HG03064 (cell line): Measurements from ENCODE around the gene DCTN2.
"Not testable (repeated sequence)": the region's sequence is repeated elsewhere in the genome, so short reads cannot be mapped to it uniquely, and the experiment has no call there.

Experiments
- ATAC-seq: cut with Tn5 transposase; IDR thresholded peaks from one replicate; pipeline ENCODE4 v1.9.1; 2021; ENCODE audit warnings: low read depth; ENCODE audit not compliant: unreplicated experiment

The DCTN2 gene

DNA sequence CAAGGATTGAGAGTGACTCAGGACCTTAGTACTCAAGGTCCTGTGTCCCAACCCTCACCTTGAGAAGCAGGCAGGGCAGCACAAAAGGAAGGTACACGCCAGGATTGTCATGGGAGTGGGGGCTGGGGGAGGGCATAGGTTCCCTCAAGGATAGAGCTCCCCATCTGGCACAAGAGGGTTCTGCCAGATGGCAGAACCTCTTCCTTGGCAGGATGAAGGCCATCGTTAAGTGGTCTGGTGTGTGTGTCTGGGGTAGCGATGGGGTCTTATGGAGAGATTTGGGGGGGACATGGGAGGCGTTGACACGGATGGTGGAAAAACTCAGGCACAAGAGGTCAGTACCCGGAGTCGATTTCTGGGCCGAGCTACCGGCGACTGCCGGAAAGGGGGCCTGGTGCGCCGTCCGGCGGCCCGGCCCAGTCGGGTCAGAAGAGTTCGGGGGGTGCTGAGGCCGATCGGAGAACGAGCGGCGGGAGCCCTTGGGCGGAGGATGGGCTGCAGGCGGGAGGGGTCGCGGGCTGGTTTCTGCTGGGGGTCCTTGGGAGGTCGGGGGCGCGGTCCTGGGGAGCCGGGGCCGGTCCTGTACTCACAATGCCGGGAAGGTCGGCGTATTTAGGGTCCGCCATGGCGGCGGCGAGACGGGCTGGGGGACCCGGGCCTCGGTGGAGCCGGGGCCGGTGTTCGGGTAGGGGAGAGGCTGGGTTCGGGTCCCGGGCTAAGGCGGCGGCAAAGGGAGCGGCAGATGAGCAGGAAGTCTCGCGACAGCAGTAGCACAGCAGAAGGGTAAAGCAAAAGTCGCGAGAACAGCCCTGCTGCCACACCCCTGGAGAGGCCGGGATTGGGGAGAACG, at the start of gene DCTN2:
DCTN2 (minus strand) TSS at position 755 of the 850 bp plus-strand sequence; CDS start at position 626, 129 bp downstream.
- ATAC-seq, result peak; percentile 95

DNA sequence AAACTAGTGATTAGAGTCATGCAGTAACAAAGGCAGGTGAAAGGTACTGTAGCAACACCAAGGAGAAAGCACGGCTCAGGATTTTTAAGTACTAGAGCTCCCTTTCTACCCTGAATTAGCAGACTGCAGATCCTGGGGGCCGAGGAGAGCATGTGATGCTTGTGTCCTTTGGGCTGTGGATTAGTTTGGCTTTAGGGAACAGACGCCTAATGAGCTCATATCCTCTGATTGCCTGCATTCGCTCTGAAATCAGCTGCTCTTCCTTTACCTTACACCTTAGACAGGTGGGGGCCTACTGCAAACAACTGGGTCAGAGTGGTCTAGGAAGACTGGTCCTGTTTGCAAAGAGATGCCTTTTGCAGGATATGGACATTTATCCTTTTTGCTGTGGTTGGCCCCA, 46.2 kb upstream of the DCTN2 start:
- ATAC-seq, result no peak

DNA sequence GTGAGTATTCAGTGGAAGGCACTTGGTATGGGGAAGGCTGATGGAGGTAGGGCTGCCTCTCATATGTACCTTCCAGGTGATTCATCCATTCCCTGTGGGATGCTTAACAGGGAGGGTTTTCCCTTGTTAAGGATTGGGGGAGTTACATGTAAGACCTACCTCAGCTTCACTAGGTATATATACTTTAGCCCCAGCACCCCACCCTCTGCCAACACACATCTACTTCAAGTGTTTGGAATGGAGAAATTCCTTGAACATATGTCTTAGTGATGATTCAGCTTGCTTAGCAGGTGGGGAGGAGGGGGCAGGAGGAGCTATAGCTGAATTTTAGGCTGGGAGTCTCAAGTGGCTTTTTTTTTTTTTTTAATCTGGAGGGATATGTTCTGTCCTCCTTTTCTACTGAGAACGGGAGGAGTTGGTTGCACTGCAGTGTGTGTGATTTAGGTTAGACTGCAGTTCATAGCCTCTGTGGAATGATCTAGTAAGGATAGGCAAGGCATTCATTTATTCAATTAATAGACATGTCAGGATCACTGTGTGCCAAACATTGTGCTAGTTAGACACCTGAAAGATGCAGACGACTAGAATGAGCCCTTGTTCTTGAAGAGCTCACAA, 45.7 kb upstream of the DCTN2 start:
- ATAC-seq, result no peak

DNA sequence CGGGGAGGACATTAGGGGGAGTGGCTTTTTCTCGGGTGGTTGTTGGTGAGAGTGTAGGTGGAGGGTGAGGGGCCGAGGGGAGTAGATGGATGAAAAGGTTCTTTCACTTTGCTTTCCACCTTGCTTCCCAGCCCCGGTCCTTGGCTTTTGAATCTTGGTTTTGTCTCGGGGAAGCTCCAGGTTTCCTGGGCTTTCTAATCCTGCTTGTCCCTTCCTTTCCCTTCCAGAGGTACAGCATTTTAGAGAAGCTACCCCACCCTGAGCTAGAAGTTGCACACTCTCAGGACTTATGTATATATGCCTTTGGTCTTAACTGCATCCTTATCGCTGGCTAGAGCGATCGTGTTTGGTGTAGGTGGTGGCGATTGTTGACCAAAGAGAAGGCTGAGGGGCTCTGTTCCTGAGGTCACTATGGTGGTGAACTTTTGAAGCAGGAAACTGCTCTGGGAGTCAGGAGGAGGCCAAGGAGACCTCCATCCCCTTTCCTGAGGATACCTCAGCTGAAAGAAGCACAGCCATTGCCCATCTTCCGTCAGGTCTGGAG, 44.9 kb upstream of the DCTN2 start:
- ATAC-seq, result no peak

DNA sequence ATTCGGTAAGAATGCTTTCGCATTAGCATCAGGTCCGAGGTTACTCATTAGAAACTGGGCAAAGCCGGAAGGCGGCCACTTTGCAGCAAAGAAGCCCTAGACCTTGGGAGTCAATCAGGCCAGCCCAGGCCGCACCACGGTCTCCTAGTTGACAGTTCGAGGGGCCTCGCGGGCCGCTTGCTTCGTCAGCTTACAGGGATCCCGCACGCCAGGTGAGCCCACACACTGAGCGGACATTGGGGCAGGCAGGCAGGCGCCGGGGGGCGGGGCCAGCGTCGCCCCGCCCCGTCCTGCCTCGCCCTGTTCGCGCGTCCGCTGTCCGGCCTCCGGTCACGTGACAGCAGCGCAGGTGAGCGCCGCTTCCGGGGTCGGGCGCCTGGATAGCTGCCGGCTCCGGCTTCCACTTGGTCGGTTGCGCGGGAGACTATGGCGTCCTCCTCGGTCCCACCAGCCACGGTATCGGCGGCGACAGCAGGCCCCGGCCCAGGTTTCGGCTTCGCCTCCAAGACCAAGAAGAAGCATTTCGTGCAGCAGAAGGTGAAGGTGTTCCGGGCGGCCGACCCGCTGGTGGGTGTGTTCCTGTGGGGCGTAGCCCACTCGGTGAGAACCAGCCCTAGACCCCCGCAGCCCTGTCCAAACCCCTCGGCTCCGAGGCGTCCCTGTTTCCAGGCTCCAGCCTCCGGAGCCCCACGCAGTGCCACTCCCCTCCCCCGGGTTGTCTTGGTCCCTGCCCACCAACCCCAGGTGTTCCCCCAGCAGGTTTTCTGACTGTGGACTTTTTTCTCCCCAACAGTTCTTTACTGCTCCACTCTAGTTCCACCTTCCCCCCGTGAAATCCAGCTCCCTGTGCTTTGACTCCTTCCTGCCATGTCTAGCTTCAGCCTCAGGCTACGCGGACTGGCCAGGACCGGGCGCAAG, 44.1 kb upstream of the DCTN2 start, which contains the start of gene PIP4K2C:
PIP4K2C (plus strand) TSS at position 329 of the 918 bp plus-strand sequence; CDS start at position 427, 98 bp downstream.
- ATAC-seq, result peak; percentile 87

DNA sequence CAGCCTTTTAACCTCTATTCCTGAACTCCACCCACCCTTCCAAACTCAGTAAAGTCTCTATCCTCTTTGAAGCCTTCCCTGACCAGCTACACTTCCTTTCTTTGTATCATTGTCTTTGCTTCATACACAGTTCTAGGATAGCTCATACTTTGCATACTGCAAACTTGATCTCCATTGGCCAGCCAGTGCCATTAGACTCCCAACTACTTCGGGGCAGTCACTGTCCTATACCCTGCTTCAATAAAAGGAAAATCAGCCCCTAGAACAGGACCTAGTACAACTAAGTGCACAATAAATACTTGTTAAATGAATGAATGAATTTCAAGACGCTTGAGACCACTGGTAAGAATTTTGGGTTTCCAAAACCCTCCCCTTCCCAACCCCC, 43.5 kb upstream of the DCTN2 start:
- no peak for ATAC-seq

DNA sequence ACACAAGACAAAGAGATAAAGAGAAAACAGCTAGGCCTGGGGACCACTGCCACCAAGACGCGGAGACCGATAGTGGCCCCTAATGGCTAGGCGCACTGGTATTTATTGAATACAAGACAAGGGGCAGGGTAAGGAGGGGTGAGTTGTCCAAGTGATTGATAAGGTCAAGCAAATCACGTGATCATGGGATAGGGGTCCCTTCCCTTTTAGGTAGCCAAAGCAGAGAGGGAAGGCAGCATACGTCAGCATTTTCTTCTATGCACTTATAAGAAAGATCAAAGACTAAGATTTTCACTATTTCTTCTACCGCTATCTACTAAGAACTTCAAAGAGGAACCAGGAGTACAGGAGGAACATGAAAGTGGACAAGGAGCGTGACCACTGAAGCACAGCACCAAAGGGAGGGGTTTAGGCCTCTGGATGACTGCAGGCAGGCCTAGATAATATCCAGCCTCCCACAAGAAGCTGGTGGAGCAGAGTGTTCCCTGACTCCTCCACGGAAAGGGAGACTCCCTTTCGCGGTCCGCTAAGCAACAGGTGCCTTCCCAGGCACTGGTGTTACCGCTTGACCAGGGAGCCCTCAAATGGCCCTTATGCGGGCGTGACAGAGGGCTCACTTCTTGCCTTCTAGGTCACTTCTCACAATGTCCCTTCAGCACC, 42.1 kb upstream of the DCTN2 start:
- not testable (repeated sequence) for ATAC-seq

DNA sequence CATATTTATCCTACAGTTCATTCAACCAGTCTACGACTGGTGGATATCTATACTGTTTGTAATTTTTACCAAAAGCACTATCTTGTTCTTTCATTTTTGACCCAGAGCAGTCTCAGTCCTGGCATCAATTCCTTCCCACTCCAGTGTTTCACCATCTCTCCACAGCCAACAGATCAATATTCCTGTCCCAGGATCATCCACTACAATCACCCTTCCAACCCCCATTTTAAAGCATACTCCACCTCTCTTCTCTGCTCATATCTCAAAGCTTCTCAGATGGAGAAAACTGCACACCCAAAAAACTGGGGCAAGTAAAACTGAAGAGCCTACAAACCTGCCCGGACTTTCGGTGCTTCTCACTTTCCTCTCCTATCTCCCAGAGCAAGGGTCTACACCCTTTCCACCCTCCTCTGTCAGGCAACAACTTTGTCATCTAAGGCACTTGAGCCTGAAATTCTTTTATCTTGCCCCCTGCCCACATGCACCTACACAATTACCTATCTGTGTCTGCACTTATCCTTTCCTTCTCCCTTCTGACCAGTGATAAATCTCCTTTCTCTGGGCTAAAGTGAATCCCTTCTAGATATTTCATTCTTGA, 39.9 kb upstream of the DCTN2 start:
- no peak for ATAC-seq

DNA sequence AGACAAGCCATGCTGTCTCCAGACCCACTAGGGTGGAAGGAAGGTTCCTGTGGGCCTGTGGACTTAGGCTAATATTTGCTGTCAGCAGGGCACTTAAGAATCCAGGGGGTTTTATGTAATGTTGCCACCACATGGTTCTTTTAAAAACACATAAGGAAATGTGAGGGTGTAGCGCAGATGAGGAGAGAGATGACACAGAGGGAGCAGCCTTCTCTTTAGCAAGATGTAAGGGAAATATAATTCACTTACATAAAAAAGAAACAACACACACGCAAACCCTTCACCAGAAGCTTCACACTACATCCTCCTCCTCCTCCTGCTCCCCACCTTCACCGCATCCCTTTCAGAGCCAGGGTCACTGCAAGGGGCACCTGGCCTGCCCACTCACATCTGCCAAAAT, 39.1 kb upstream of the DCTN2 start:
- no peak for ATAC-seq

DNA sequence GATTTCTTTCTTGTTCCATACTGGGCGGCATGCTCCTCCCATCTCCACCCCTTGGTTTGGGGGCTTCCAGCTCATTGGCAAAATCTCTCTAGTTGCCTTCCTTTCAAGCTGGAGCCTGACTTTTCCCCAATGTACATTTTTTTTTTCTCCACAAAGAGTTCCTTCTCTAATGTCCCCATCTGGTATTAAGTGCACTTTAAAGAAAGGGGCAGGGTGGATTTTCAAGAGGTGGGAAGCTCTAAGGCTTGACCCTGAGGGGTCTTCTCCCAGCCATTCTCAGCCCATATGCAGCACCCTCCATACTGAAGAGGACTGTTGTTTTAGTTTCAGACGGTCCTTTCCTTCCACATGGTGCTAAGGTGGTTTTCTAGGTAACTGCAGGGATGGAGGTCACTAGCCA, 38.2 kb upstream of the DCTN2 start:
- ATAC-seq, result no peak

DNA sequence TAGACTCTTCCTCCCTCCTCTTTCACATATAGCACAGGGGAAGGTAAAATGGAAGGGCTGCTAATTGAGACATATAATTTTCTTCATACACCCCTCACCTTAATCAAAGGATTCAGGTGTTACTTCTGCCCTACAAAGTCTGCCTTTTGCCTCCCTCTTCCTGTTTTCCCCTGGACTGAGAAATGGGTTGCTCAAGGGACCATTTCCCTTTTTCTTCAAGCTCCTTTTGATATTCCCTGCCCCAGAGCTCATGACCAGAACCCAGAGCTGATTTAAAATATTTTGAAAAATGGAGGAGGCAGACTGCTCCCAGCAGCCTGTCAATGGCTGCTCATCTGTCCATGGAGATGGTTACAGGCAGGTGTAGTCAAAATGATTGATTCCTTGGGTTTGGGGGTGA, 37.7 kb upstream of the DCTN2 start:
- ATAC-seq, result no peak

DNA sequence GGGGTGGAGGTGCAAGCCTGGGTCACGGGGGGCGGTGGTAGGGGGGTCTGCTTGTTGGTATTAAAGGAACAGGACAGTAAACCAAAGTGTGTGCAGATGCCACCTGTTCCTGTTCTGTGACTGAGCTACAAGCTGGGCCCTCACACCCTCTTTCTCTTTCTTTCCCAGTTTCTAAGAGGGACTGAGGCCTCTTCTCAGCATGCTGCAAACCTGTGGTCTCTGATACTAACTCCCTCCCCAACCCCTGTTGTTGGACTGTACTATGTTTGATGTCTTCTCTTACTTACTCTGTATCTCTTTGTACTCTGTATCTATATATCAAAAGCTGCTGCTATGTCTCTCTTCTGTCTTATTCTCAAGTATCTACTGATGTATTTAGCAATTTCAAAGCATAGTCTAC, 37.1 kb upstream of the DCTN2 start:
- no peak for ATAC-seq

DNA sequence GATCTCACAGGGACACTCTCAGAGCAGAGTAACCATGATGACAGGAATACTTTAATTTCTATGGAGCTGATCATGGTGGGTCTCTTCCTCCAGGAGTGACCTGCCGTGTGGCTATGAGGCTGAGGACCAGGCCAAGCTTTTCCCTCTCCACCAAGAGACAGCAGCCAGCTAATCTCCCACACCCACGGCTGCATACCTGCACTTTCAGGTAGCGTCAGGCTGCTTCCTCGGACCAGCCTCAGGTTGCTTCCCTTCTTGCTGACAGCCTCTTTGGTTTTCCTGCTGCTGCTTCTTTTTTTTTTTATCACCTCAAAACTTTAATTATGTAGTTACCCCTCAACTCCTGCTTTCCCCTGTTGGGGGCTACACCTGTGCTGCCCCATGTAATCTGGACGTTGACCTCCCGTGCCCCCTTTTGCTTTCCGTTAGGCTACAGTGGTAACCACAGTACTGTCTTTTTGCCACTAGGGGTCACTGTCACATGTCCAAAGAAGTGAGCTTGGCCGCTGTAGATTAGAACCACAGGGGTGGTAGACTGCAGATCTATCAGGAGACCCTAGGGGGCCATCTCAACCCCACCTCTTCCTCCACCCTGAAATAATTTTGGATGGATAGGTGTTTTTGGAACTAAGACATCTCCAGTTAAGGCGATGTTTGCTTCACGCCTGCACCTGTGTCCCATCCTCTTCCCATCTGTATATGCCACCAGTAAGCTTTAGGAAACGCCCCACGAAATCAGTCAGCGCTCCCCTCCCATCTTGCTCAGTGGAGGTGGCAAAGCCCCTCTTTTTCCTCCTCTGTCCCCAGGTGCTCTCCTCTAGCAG, 36.2 kb upstream of the DCTN2 start:
- peak; percentile 90 for ATAC-seq

DNA sequence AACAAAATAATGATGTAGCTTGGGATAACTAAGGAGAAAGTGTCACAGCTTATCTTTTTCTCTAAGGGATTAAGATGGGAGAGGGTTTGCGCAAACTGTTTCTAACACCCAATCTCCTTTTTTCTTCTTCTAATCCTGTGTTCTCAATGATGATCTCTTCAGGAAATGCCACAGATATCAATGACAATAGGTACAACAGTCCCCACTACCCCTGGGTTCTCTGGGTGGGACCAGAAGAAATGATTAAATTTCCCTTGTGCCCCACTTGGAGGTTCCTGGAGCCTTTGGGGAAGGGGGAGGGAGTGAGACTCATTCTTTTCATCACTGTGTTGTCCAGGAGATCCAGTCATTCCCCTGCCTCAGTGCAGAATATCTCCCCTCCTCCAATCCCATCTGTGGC, 35.4 kb upstream of the DCTN2 start:
- ATAC-seq, result no peak

DNA sequence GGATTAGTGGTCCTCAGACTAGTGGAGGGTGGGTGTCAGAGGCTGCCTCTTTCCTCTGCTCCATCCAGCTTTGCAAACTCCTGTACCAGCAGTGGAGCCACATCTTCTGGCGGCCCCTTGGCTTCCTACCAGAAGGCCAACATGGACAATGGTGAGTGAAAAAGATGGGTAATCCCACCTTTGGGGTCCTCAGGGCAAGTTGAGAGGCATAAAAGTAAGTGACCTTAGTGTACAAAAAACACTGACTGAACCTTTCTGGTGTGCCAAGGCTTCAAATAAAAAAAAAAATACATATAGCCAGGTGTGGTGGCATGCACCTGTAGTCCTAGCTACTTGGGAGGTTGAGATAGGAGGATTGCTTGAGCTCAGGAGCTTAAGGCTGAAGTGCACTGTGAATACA, 34.8 kb upstream of the DCTN2 start:
- ATAC-seq, result no peak

DNA sequence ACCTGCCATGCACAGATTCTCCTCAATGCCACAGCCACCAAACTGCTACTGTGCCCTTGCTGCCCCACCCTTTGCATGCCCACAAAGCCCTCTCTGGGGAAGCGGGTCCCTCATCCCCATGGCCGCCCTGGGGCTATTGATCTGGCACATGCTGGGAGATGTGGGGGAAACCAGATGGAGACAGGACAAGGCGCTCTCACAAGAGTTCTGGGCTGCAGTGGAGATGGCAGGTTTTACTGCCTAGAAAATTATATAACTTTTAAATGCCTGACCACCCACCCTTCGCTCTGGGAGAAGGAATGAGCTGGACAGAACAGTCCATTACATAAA, 33.4 kb upstream of the DCTN2 start:
- no peak for ATAC-seq

DNA sequence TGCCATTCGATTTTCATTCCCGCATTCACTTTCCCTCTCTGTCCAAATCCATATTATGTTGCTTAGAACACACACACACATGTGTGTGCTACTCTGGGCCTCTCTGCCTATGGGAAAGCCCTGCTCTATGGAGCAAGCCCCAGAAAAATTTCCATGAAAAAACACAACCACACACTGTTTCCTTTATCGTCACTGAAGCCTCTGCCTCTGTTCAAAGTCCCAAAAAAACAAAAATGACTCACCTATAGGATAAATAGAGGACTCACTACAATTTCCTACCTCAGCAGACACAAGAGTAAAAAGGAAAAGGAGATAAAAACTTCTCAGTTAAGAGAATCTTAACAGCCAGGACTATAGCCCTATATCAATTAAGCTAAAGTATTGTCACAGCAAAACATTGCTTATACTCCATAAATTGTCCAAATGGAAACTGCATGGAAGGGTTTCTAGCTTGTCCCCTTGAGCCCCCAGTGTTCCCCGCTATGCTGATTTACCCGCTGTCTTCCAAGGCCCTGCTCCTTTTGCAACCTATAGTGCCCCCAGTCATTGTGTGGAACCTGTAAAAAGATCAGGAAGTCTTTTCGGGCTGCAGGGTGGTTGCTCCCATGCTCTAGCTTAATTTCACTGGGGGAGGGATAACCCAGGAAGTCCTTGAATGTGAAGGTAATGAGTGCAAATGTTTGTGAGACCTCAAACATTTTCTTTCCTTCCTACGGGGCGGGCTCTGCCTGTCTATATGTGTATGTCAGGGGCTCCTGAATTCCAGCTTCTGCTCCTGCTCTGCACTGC, 32.9 kb upstream of the DCTN2 start:
- no peak for ATAC-seq

DNA sequence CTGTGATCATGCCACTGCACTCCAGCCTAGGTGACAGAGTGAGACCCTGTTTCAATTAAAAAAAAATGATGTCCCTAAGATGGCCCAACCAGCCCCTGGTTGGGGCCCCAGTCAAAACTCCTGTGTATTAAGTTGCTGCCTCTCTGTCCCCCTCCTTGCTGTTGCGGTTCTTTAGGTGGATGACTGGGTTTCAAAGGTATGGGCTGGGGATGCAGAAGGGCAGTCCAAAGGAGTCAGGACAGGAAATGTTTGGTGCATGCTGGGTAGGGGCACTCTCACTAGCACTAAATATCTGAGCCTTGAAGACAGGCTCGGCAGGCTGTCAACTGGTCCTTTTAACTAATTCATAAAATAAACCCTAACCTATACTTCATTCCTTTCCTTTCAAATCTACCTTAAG, 32.0 kb upstream of the DCTN2 start:
- ATAC-seq, result no peak
